Coronary artery (tissue), 2 donors: ENCODE results near the gene YWHAG.

ENCODE experiments used
- DNase-seq: peaks from one replicate; pipeline ENCODE4 v3.0.0-alpha.2; 2017; ENCODE audit warnings: low spot score
- H3K27ac ChIP-seq, 2 donors: fragments of 200-600 bp; sonication (generic); one replicate each; pipeline ENCODE4 v1.5.1; 2016 to 2019
- H3K4me3 ChIP-seq: fragments of 200-600 bp; sonication (generic); 2 replicates; pipeline ENCODE4 v1.5.1; 2016; ENCODE audit warnings: mild to moderate bottlenecking, moderate library complexity
- CTCF ChIP-seq: fragments of 200-600 bp; sonication (generic); IDR thresholded peaks from one replicate; pipeline ENCODE4 v1.5.1; 2019; ENCODE audit warnings: antibody characterized with exemption

YWHAG gene

GRCh38 chr7:76354981-76355730, 3.6 kb downstream of the YWHAG start:
- TF ChIP-seq CTCF: no peak
- no peak for DNase-seq
- H3K4me3 ChIP-seq: peak overlapping the region; percentile 20
- no peak overlapping the region for H3K27ac ChIP-seq

- no peak for TF ChIP-seq CTCF
- Histone ChIP-seq H3K27ac (no peak overlapping the region), H3K4me3 (peak overlapping the region; percentile 20)
- no peak for DNase-seq
Measured at GRCh38 chr7:76354516-76354915, 4.3 kb downstream of the YWHAG start.

- DNase-seq: no peak
Measured at GRCh38 chr7:76353744-76354143, 5.0 kb downstream of the YWHAG start.

GRCh38 chr7:76352193-76352592, 6.6 kb downstream of the YWHAG start:
- no peak overlapping the region for H3K27ac ChIP-seq
- no peak overlapping the region for H3K4me3 ChIP-seq
- TF ChIP-seq CTCF: no peak
- no peak for DNase-seq

More at GRCh38 chr7:76353744-76354143, 5.0 kb downstream of the YWHAG start:
- Histone ChIP-seq H3K27ac (no peak overlapping the region), H3K4me3 (no peak overlapping the region)
- no peak for TF ChIP-seq CTCF

GRCh38 chr7:76351372-76351771, 7.4 kb downstream of the YWHAG start:
- no peak for TF ChIP-seq CTCF
- no peak overlapping the region for H3K27ac ChIP-seq
- no peak for DNase-seq
- H3K4me3 ChIP-seq: no peak overlapping the region

GRCh38 chr7:76349313-76349885, 9.4 kb downstream of the YWHAG start:
- no peak for TF ChIP-seq CTCF
- no peak for DNase-seq
- no peak overlapping the region for H3K4me3 ChIP-seq

GRCh38 chr7:76347710-76348109, 11.1 kb downstream of the YWHAG start:
- Histone ChIP-seq H3K4me3 (no peak overlapping the region), H3K27ac (no peak overlapping the region)
- TF ChIP-seq CTCF: no peak
- no peak for DNase-seq

More at GRCh38 chr7:76349313-76349885, 9.4 kb downstream of the YWHAG start:
- H3K27ac ChIP-seq: no peak overlapping the region
